Measurements from ENCODE around the gene TCERG1L. TPM values are rescaled to one million over a fixed set of nuclear protein-coding genes. Genes with fewer than 3 reads are reported as not detected.

Gene TCERG1L
- total RNA-seq, 1 experiment from 2014 or later, result 1.5 TPM

DNA sequence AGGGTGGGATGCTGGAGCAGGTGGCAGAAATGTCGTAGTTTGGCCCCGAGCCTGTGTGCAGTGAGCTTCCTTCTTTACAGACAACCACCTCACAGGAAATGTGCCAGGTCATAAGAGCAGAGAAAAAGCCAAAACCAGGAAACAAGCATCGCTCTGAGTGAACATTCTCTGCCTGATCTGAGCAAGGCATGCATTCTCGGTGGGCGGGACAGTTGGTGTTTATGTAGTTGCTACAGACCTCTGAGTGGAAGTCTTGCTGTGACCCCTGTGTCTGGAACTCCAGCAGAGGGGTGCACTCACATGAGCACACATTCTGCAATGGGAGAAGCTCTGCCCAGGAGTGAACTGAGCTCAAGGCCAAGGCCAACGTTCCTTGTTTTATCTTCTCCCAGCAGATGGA is 230.1 kb downstream of the TCERG1L start (continued):
- TF ChIP-seq, protein P1, sequence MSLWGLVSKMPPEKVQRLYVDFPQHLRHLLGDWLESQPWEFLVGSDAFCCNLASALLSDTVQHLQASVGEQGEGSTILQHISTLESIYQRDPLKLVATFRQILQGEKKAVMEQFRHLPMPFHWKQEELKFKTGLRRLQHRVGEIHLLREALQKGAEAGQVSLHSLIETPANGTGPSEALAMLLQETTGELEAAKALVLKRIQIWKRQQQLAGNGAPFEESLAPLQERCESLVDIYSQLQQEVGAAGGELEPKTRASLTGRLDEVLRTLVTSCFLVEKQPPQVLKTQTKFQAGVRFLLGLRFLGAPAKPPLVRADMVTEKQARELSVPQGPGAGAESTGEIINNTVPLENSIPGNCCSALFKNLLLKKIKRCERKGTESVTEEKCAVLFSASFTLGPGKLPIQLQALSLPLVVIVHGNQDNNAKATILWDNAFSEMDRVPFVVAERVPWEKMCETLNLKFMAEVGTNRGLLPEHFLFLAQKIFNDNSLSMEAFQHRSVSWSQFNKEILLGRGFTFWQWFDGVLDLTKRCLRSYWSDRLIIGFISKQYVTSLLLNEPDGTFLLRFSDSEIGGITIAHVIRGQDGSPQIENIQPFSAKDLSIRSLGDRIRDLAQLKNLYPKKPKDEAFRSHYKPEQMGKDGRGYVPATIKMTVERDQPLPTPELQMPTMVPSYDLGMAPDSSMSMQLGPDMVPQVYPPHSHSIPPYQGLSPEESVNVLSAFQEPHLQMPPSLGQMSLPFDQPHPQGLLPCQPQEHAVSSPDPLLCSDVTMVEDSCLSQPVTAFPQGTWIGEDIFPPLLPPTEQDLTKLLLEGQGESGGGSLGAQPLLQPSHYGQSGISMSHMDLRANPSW (CRISPR knock-in tag; conservative IDR thresholded peaks at IDR 0.05; ENCODE audit: low read depth), result no peak
- TF ChIP-seq TEAD1 (CRISPR knock-in tag; IDR thresholded peaks at IDR 0.05) (no peak), CBFB (CRISPR knock-in tag; IDR thresholded peaks at IDR 0.05; ENCODE audit: low read depth) (no peak), SOX15 (CRISPR knock-in tag; IDR thresholded peaks at IDR 0.05) (no peak), ZNF263 (CRISPR knock-in tag; IDR thresholded peaks at IDR 0.05; ENCODE audit: low read depth) (no peak), NFATC4 (CRISPR knock-in tag; IDR thresholded peaks at IDR 0.05) (no peak)
- TF ChIP-seq, protein P2, sequence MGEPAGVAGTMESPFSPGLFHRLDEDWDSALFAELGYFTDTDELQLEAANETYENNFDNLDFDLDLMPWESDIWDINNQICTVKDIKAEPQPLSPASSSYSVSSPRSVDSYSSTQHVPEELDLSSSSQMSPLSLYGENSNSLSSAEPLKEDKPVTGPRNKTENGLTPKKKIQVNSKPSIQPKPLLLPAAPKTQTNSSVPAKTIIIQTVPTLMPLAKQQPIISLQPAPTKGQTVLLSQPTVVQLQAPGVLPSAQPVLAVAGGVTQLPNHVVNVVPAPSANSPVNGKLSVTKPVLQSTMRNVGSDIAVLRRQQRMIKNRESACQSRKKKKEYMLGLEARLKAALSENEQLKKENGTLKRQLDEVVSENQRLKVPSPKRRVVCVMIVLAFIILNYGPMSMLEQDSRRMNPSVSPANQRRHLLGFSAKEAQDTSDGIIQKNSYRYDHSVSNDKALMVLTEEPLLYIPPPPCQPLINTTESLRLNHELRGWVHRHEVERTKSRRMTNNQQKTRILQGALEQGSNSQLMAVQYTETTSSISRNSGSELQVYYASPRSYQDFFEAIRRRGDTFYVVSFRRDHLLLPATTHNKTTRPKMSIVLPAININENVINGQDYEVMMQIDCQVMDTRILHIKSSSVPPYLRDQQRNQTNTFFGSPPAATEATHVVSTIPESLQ (CRISPR knock-in tag; IDR thresholded peaks at IDR 0.05), result no peak

DNA sequence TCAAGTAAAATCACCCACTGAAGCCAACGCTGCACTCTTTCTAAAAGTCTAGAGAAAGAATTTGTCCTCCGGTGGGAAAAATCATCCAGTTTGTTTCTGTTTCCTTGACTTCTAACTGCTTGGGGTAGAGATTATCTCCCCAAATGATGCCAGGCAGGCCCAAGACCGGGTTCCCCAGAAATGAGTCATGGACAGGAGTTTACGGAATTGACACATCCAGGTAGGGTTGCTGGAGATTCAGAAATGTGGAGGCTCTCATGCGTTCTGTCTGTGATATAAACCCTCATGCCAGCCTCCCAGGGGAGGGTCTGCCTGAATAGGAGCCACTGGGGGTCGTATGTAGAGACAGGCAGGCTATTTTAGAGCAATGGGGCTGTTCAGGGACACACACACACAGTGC is 230.9 kb downstream of the TCERG1L start:
- peaks cover 71% of the 10 kb centered on the region for H3K36me3 Mint-ChIP-seq
- peaks cover 56% of the 10 kb centered on the region for H3K9me3 Mint-ChIP-seq
- H3K4me1 Mint-ChIP-seq, result no peaks in the 10 kb centered on the region
- H3K27ac Mint-ChIP-seq, result no peak overlapping the region
- no peak for DNase-seq (ENCODE audit: low spot score)
- ChIA-PET CTCF (no interaction called here), POLR2A (no interaction called here)
- no peak for ATAC-seq
- no peak overlapping the region for H3K4me3 Mint-ChIP-seq
- peaks cover 6% of the 10 kb centered on the region for H3K27me3 Mint-ChIP-seq (ENCODE audit: low read depth)
- TF ChIP-seq, protein P2 (CRISPR knock-in tag; IDR thresholded peaks at IDR 0.05), result no peak
- TF ChIP-seq ELF4 (CRISPR knock-in tag; IDR thresholded peaks at IDR 0.05; ENCODE audit: low read depth), result no peak
- TF ChIP-seq FOXP1 (CRISPR knock-in tag; IDR thresholded peaks at IDR 0.05; ENCODE audit: borderline replicate concordance), result no peak
- TF ChIP-seq, protein P3, sequence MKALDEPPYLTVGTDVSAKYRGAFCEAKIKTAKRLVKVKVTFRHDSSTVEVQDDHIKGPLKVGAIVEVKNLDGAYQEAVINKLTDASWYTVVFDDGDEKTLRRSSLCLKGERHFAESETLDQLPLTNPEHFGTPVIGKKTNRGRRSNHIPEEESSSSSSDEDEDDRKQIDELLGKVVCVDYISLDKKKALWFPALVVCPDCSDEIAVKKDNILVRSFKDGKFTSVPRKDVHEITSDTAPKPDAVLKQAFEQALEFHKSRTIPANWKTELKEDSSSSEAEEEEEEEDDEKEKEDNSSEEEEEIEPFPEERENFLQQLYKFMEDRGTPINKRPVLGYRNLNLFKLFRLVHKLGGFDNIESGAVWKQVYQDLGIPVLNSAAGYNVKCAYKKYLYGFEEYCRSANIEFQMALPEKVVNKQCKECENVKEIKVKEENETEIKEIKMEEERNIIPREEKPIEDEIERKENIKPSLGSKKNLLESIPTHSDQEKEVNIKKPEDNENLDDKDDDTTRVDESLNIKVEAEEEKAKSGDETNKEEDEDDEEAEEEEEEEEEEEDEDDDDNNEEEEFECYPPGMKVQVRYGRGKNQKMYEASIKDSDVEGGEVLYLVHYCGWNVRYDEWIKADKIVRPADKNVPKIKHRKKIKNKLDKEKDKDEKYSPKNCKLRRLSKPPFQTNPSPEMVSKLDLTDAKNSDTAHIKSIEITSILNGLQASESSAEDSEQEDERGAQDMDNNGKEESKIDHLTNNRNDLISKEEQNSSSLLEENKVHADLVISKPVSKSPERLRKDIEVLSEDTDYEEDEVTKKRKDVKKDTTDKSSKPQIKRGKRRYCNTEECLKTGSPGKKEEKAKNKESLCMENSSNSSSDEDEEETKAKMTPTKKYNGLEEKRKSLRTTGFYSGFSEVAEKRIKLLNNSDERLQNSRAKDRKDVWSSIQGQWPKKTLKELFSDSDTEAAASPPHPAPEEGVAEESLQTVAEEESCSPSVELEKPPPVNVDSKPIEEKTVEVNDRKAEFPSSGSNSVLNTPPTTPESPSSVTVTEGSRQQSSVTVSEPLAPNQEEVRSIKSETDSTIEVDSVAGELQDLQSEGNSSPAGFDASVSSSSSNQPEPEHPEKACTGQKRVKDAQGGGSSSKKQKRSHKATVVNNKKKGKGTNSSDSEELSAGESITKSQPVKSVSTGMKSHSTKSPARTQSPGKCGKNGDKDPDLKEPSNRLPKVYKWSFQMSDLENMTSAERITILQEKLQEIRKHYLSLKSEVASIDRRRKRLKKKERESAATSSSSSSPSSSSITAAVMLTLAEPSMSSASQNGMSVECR (CRISPR knock-in tag; IDR thresholded peaks at IDR 0.05; ENCODE audit: borderline replicate concordance), result no peak
- TF ChIP-seq, protein P4, sequence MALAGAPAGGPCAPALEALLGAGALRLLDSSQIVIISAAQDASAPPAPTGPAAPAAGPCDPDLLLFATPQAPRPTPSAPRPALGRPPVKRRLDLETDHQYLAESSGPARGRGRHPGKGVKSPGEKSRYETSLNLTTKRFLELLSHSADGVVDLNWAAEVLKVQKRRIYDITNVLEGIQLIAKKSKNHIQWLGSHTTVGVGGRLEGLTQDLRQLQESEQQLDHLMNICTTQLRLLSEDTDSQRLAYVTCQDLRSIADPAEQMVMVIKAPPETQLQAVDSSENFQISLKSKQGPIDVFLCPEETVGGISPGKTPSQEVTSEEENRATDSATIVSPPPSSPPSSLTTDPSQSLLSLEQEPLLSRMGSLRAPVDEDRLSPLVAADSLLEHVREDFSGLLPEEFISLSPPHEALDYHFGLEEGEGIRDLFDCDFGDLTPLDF (CRISPR knock-in tag; IDR thresholded peaks at IDR 0.05), result no peak
- TF ChIP-seq JUN (CRISPR knock-in tag; IDR thresholded peaks at IDR 0.05), result no peak
- TF ChIP-seq, protein P5, sequence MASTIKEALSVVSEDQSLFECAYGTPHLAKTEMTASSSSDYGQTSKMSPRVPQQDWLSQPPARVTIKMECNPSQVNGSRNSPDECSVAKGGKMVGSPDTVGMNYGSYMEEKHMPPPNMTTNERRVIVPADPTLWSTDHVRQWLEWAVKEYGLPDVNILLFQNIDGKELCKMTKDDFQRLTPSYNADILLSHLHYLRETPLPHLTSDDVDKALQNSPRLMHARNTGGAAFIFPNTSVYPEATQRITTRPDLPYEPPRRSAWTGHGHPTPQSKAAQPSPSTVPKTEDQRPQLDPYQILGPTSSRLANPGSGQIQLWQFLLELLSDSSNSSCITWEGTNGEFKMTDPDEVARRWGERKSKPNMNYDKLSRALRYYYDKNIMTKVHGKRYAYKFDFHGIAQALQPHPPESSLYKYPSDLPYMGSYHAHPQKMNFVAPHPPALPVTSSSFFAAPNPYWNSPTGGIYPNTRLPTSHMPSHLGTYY (CRISPR knock-in tag; IDR thresholded peaks at IDR 0.05), result no peak
- TF ChIP-seq RELA (CRISPR knock-in tag; IDR thresholded peaks at IDR 0.05; ENCODE audit: borderline replicate concordance), result no peak
- TF ChIP-seq, protein P6, sequence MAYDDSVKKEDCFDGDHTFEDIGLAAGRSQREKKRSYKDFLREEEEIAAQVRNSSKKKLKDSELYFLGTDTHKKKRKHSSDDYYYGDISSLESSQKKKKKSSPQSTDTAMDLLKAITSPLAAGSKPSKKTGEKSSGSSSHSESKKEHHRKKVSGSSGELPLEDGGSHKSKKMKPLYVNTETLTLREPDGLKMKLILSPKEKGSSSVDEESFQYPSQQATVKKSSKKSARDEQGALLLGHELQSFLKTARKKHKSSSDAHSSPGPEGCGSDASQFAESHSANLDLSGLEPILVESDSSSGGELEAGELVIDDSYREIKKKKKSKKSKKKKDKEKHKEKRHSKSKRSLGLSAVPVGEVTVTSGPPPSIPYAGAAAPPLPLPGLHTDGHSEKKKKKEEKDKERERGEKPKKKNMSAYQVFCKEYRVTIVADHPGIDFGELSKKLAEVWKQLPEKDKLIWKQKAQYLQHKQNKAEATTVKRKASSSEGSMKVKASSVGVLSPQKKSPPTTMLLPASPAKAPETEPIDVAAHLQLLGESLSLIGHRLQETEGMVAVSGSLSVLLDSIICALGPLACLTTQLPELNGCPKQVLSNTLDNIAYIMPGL (CRISPR knock-in tag; IDR thresholded peaks at IDR 0.05), result no peak
- no peak for TF ChIP-seq IRF2 (CRISPR knock-in tag; IDR thresholded peaks at IDR 0.05; ENCODE audit: borderline replicate concordance, low read depth)
- TF ChIP-seq, protein P7, sequence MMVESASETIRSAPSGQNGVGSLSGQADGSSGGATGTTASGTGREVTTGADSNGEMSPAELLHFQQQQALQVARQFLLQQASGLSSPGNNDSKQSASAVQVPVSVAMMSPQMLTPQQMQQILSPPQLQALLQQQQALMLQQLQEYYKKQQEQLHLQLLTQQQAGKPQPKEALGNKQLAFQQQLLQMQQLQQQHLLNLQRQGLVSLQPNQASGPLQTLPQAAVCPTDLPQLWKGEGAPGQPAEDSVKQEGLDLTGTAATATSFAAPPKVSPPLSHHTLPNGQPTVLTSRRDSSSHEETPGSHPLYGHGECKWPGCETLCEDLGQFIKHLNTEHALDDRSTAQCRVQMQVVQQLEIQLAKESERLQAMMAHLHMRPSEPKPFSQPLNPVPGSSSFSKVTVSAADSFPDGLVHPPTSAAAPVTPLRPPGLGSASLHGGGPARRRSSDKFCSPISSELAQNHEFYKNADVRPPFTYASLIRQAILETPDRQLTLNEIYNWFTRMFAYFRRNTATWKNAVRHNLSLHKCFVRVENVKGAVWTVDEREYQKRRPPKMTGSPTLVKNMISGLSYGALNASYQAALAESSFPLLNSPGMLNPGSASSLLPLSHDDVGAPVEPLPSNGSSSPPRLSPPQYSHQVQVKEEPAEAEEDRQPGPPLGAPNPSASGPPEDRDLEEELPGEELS (CRISPR knock-in tag; IDR thresholded peaks at IDR 0.05), result no peak
- TF ChIP-seq ZNF138 (CRISPR knock-in tag; conservative IDR thresholded peaks at IDR 0.05), result no peak

Measured in WTC11 (cell line).